SH-SY5Y (cell line): ENCODE results near the gene TCFL5.

Source experiments
- GATA2 ChIP-seq: IDR thresholded peaks from 2 replicates; pipeline ENCODE4 v1.6.1; 2011; ENCODE audit warnings: mild to moderate bottlenecking, low read depth, low read length
- GATA3 ChIP-seq: IDR thresholded peaks from 2 replicates; pipeline ENCODE4 v1.6.1; 2011; ENCODE audit warnings: low read depth, mild to moderate bottlenecking, low read length, moderate library complexity

Gene TCFL5

DNA sequence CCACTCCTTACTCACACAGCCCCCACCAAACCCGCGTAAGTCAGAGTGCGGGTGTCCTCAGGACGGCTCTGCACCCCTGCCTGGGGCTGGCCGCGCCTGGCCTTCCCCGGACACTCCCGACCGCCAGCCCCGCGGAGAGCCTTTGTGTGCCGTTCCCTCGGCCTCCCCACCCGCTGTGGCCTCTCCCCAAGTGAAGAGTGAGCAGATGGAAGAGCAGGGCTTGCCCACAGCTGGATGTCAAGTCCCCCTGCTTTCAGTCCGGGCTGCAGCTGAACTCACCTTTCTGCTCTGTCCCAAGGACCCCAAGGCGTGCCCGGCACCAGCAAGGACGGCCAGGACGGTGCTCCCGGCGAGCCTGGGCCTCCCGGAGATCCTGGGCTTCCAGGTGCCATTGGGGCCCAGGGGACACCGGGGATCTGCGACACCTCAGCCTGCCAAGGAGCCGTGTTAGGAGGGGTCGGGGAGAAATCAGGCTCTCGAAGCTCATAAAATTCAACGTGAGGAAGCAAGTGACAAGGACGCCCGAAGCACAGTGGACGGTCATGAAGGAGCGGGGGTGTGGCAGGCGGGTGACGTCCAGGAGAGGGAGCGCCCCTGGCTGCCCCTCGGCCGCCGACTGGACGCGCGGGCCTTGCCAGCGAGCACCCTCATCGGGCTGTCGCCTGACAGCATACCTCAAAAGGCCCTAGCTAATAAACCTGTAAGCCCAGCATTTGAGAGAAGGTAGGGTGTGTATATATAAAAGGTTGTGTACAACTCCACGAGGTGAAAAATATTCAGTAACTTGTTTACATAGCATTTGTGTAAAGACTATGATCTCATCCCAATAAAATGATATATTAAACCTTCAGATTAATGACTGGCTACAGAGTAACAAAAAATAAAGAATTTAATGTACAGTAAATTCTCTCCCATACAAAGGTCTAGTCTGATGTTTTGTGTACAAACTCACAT, 21.1 kb downstream of the TCFL5 start:
- TF ChIP-seq GATA2 (no peak), GATA3 (no peak)

DNA sequence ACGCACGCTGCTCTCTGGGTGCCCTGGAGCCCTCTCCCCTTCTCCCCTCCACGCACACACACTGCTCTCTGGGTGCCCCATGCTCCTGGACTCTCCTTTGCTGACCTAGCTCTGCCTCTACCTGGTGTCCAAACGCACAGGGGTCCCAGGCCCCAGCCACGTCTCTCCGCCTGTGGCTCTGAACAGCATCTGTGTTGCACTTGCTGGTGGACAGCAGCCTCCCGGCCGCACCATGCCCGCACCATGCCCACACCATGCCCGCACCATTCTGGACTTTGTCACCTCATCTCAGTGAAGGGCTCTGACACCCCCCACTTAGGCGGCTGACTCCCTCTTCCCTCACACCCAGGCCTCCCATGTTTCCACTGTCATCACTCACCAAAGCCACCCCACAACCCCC, 21.8 kb downstream of the TCFL5 start:
- no peak for TF ChIP-seq GATA2
- no peak for TF ChIP-seq GATA3

DNA sequence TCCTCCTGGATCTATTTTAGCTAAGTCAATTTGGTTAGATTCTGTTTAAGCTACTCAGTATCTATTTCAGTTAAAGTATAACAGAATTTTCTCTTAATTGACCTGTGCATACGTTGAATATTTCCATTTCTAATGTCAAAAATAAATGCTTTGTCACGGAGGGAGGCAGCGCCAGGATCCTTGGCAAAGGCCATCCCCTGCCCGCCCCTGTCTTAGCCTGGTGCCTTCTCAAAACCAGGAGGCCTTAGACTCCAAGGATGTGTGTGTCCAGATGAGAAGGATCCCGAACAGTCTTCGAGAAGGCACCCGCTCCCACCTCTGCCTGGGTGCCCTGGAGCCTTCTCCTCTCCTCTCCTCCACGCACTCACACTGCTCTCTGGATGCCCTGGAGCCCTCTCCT, 22.4 kb downstream of the TCFL5 start:
- TF ChIP-seq GATA3 (no peak), GATA2 (no peak)

DNA sequence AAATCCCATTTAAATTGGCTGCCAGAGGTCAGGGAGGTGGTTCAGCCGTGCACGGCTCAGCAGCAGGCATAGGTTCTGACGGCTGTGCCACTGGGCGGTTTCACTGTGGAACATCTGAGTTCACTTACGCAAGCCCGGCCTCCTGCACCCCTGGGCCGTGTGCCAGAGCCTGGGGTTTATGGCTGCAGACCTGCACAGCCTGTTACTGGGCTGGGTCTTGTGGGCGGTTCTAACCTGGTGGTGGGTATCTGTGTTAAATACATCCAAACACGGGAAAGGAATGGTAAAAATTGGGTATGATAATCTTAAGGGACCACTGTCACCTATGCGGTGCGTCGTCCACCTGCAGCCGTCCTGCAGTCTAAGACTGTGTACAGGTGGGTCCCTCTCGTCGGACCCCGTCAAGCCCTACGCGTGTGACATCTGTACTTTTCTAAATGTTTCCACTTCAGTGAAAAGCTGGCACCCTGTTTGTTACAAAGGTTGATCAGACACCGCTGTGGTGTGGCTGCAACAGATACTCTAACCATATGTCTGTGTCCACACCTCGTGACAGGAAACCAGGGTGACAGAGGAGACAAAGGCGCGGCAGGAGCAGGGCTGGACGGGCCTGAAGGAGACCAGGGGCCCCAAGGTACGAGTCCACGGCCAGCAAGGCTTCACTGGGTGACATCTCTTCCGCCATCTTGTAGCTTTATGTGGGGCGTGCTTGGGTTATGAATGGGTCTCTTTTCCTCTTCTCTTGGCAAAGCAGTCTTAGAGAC, 23.3 kb downstream of the TCFL5 start:
- TF ChIP-seq GATA3 (no peak), GATA2 (no peak)

DNA sequence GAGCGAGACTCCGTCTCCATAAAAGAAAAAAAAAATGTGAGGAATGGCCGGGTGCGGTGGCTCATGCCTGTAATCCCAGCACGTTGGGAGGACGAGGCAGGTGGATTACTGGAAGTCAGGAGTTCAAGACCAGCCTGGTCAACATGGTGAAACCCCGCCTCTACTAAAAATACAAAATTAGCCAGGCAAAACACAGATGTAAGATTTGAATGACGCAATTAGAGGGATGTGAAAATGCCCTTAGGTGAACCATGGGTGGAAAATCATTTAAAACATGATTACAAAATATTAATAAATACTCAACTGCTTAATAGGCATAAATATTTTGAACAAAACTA, 23.9 kb downstream of the TCFL5 start:
- TF ChIP-seq GATA2 = no peak
- no peak for TF ChIP-seq GATA3

DNA sequence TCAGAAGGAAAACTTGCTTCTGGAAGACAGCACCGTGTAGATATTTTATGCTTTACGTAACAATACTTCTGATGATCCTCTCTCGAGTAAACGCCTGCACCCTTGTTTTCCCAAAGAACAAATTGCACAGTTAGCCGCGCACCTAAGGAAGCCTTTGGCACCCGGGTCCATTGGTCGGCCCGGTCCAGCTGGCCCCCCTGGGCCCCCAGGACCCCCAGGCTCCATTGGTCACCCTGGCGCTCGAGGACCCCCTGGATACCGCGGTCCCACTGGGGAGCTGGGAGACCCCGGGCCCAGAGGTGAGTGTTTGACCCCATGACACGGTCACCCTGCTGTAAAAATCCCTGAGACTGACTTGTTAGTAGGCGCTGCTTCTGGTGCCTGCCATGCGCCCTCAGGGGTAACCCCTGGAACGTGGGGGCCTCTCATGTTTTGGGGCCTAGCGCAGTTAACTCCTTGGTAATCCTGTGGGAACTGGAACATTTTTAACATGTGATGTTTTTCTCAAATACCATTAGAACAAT, 24.6 kb downstream of the TCFL5 start:
- TF ChIP-seq GATA2 = no peak
- no peak for TF ChIP-seq GATA3

DNA sequence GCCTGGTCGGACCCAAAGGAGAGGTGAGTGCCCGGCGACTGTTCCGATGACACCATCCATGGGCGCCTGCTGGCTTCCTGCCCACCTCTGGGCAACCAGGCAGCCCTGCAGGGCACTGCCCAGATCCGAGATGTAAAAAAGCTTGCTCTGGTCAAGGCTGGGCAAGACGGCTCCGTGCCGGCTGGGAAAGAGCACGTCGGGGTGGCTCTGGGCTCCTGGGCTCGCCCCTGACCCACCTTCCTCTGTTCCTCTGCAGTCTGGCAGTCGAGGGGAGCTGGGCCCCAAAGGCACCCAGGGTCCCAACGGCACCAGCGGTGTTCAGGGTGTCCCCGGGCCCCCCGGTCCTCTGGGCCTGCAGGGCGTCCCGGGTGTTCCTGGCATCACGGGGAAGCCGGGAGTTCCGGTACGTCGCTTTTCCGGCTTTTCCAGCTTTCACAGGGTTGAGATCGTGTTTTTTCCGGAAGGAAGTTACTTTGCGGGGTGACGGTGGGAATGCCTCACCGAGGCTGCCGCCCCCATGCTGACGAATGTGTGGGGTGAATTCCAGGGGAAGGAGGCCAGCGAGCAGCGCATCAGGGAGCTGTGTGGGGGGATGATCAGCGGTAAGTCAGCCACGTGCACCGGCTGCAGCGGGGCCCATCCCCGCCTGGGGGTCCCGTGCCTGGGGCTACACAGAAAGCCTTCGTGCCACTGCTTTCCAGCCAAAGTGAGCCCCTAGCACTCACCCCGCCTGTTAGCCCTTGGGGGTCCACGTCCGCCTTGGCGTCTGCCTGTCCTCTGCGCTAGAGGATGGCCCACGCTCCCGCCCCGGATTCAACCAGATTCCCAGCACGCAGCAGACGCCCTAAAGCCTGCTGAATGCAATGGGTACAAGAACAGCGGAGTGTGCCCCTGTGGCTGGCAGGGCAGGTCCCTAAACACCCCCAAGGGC, 25.4 kb downstream of the TCFL5 start:
- TF ChIP-seq GATA2 = no peak
- no peak for TF ChIP-seq GATA3

DNA sequence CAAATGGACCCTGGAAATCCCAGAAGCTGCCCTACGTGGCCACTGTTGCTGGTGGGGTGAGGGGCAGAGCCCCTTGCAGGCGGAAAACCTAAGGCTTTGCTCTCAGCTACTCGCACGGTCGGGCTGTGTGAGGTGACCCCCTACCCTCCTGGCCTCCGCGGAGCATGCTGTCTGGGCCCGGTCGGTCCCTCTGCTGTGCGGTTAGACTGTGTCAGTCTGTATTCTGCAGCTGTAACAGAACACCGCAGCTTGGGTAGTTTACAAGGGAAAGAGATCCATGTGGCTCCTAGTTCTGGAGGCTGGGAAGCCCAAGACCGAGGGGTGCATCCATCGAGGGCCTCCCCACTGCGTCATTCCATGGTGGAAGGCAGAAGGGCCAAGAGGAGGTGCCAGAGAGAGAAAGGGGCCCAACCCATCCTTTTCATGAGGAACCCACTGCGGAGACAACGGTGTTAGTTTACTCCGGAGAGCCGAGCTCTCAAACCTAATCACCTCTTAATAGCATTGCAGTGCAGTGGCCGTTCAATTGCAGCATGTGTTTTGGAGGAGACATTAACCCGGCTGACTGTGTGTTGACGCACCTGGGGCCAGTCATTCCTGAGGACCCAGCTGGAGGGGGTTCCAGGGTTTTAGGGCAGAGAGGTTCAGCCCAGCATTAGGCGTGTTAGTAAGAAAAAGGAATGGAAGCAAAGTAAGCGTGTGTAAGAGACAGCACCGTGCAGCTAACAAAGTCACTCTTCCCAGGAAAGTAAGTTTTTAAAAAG, 26.5 kb downstream of the TCFL5 start:
- TF ChIP-seq GATA3 = no peak
- TF ChIP-seq GATA2 = no peak

DNA sequence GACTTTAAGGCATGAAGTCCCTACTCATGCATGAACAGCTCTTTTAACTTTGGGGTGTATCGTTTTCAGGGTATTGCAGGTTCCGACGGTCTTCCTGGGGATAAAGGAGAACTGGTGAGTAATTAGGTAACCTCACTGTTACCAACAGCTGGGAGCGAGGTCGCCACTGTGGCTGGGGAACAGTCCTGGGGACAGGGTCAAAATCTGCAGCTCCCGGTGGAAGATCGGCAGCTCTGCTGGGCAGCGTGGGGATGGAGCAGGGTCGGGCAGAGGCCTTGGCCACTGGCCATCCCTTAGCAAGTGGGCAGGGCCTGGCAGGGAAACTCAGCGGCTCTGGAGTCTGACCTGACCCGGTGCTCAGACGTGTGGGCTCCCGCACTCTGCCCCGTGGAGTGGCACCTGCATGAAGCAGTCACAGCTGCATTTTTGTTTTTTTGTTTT, 28.7 kb downstream of the TCFL5 start:
- TF ChIP-seq GATA2 = no peak

DNA sequence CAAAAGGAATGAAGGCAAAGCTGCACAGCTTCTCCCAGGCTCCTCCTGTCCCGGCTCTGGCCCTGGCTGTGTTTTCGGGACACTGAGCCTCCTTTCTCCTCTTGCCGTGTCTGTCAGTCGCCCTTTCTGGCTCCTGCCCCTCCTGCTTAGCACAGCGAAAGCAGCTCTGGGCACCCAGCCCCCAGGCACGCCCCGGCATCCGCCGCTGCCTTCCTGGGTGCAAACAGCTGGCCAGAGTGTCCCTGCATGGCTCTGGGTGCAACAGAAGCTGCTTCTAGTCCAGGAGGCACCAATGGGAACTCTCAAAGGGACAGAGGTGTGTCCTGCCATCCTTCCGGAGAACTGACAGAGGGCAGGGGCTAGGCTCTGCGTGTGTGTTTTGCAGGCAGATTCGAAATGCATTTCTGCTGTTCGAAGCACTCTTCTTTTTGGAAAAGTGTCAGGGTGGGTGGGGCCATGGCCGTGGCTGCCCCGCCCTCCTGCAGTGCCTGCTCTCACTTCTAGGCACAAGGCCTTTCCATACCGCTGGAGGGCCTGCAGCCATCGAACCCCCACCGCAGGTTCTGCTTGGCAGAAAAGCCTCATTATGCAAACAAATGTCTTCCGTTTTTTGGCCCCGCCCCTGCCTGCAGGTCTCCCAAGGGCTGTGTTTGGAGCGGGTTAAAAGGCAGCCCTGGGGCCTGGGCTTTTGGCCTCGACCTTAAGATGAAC, 29.3 kb downstream of the TCFL5 start:
- no peak for TF ChIP-seq GATA3
- no peak for TF ChIP-seq GATA2

DNA sequence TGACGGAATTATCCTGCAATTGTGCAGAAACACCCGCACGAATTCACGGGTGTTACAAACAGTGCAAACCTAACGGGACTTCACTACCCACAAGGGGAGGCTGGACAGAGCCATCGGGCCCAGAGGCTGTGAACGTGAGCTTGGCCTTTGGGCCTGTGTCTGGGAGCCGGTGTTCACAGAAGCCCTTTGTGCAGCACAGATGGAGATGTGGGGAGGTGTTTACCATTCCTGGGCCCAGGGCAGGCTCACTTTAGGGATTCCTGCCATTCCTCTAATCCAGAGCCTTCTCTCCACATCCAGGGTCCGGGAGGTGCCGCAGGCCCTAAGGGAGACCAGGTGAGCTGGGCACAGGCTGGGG, 29.8 kb downstream of the TCFL5 start:
- TF ChIP-seq GATA3 = no peak
- no peak for TF ChIP-seq GATA2

DNA sequence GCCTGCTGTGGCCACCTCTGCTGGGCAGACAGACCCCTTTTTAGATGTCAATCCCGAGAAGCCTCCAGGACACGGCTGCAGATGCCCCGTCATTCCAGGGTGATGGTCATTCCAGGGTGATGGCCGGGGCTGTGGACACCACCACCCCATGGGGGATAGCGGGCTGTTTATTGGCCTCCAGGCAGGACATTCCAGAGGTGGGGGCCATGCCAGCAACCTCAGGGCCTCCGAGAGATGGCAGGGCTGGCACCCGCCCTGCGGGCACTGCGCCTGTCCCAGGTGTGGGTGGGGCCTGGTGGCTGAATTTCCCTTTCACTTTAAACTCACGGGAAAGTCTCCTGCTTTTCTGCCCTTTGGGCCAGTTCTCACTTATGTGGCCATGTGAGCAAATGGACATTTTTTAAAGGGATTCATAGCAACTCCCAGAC, 30.2 kb downstream of the TCFL5 start:
- no peak for TF ChIP-seq GATA3
- no peak for TF ChIP-seq GATA2
